Activated naive CD4-positive, alpha-beta T cell treated with anti-CD3 and anti-CD28 coated beads, Interleukin-2, amount 50 U/mL, for 16 hours (primary cell): ENCODE results near the gene MYO10.

Experiments used
- DNase-seq: peaks from one replicate; pipeline ENCODE4 v3.0.0-alpha.2; 2020

The MYO10 gene

GRCh38 chr5:16809395-16810207 is 126.5 kb downstream of the MYO10 start:
- no peak for DNase-seq

- DNase-seq, result no peak
Measured at GRCh38 chr5:16809010-16809394, 127.1 kb downstream of the MYO10 start.

DNA sequence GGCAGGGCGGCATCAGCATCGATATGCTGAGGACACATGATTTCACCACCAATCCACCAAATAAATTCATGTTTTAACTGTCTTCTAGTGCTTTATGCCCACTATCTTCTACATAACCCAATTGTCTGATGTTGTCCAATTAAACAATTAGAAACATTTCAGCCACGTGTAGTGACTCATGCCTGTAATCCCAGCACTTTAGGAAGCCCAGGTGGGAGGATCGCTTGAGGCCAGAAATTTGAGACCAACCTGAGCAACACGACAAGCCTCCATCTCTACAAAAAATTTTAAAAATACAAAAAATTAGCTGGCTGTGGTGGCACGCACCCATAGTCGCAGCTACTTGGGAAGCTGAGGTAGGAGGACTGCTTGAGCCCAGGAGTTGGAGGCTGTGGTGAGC is 128.1 kb downstream of the MYO10 start:
- DNase-seq, result no peak

- no peak for DNase-seq
Measured at GRCh38 chr5:16807547-16807864, 128.6 kb downstream of the MYO10 start.

GRCh38 chr5:16806711-16807546 is 129.2 kb downstream of the MYO10 start:
- no peak for DNase-seq

- no peak for DNase-seq
Measured at GRCh38 chr5:16805486-16805885, 130.6 kb downstream of the MYO10 start.

DNA sequence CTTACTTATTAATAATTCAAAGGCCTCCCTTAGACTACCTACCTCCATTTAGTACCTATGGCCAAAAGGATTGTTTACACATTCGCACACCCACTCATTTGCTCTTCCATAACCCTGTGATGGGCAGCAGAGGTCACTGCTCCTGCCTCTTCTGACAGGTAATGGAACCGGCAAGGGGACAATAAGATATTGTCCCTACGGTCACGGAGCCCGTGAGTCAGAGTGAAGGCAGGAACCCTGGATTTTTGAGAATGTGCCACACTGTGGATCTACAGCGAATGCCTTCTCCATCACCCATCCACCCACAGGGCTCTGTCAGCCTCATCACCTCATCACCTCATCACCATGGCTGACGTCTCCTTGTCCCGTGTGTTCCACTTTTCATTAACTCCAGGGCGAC is 132.3 kb downstream of the MYO10 start:
- DNase-seq, result no peak

DNA sequence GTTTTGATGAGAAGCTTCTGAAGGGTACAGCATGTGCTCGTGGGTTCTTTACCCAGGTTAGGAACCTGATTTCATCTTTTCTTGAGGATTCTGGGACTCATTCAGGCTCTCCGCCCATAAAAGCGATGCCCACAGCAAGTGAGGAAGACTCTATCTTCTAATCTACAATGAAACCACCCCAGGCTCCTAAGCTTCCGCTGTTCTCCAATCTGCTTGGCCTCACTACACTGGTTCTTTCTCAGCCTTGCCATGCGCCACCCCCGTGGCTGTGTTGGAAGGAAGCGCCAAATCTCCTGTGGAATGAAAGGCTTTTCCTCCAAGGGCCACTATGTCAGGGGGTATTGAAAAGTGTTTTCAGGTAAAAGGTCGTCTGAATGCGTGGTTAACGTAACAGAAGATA is 135.6 kb downstream of the MYO10 start:
- DNase-seq, result no peak

DNA sequence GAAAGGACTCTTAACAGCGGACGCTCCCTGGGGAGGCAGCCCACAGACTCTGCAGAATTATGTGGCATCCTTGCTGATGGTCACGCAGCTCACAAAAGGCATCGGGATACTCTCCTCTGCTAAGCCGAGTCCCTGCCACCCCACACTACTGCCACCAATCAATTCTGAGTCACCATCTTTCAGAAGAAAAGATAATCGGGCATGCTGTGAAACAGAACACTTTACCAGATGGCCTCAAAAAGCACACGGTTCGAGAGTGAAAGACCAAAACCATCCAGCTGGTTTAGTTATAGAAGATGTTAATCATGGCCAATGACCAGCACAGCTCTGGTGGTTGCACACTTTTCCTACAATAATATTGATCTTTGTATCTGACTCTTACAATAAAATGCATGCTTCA is 136.3 kb downstream of the MYO10 start:
- DNase-seq, result no peak

GRCh38 chr5:16797951-16798350 is 138.1 kb downstream of the MYO10 start:
- no peak for DNase-seq

DNA sequence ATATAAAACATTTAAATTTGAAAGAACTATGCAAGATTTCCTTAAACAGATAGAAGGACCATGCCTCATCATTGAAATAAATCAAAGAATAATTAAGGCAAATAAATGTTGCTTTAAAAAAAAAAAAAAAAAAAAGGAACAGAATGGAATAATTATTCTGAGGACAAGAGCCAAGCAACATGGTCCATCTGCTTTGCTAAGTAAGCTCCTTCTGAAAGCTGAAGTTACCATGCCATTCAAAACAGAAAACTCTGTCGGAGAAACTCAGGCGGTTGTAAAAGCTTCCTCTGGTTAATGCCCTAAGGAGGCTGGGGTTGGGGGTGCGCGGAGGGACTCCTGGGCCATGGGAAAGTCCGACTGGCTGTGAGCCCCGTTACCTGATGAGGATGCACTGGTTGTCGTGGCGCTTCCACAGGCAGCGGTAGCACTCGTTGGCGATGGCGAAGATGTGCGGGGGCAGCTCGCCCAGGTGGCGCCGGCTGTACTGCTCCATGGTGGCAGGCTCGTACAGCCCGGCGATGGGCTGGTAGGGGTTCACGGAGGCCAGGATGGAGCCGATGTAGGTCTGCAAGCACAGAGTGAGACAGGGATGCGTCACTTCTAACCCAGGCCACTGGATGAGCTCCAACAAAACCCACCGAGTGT is 141.7 kb downstream of the MYO10 start:
- DNase-seq, result no peak

- DNase-seq, result no peak
Measured at GRCh38 chr5:16792598-16793275, 143.4 kb downstream of the MYO10 start.

DNA sequence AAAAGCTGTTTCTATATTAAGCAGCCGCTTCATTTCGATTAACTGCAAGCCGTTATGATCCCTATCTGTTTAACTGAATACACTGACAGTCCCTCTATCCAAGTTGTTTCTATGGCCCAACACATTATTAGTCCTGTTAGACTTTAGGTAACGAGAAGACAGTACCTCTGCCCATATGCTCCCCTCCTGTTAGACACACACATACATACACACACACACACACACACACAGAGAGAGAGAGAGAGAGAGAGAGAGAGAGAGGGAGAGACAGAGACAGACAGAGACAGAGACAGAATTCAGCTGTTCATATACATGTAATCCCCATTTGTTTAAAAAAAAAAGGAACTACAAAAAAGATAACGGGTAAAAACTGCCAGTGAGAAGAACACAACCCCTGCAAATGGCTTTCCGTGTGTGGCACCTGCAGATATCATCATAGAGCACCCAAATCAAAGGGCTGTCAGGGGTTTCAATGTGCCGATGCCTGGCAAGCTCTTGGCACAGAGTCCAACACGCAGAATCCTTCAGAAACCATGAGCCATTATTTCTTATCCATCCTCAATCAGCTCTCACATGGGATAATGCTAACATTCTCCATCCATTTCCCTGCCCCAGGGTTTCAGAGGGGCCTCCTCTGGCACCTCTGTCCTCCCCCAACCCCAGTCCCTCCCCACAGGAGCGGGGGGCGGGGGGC is 144.0 kb downstream of the MYO10 start:
- DNase-seq, result no peak

GRCh38 chr5:16791036-16791705 is 144.9 kb downstream of the MYO10 start:
- DNase-seq, result no peak

GRCh38 chr5:16788957-16789356 is 147.1 kb downstream of the MYO10 start:
- DNase-seq, result no peak

GRCh38 chr5:16787278-16787677 is 148.8 kb downstream of the MYO10 start:
- no peak for DNase-seq

GRCh38 chr5:16784843-16785791 is 151.0 kb downstream of the MYO10 start:
- peak; percentile 37 for DNase-seq

- no peak for DNase-seq
Measured at GRCh38 chr5:16784088-16784487, 152.0 kb downstream of the MYO10 start.

- no peak for DNase-seq
Measured at GRCh38 chr5:16781828-16782626, 154.1 kb downstream of the MYO10 start.

DNA sequence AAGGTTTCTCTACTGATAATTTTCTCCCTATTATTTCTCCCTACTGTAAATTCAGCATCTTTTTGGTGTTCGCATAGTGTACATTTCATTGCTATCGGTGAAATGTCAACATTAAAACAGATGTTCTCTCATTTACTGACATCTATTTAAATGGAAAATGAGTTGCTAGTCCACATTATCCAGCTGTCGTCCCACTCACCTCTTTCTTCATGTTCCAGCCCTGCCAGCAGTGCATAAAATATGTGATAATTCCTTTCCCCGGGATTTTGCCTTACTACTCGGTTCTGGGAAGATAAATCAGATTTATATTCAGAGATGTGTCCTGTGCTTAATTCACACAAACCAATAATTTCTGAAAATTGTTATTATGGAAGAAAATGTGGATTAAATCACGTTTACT is 155.8 kb downstream of the MYO10 start:
- no peak for DNase-seq
